ENCODE data around the gene BYSL.

BYSL gene

GRCh38 chr6:41976794-41977484 lies 55.6 kb downstream of the BYSL start:
- H3K4me3 ChIP-seq (ENCODE audit: low read length): no peak overlapping the region
- H3K27me3 ChIP-seq (ENCODE audit: control insufficient read depth, insufficient read depth, low read length): no peaks in the 10 kb centered on the region
- no peaks in the 10 kb centered on the region for H3K4me1 ChIP-seq (ENCODE audit: control insufficient read depth, insufficient read depth, low read length)
- H3K36me3 ChIP-seq (ENCODE audit: control insufficient read depth, insufficient read depth, low read length): no peaks in the 10 kb centered on the region
- no peak overlapping the region for H3K9ac ChIP-seq (ENCODE audit: low read length)
- no peak overlapping the region for H3K27ac ChIP-seq (ENCODE audit: low read depth, low read length)

All from rectal smooth muscle tissue (tissue), 1 donor.